Measurements from ENCODE around the gene FGF22. TPM values are rescaled to one million over a fixed set of nuclear protein-coding genes. Genes with fewer than 3 reads are reported as not detected.
"Not testable (repeated sequence)": the region's sequence is repeated elsewhere in the genome, so short reads cannot be mapped to it uniquely, and the experiment has no call there.

The FGF22 gene
- total and polyA plus RNA-seq, 2 of the 4 experiments (the other 2 are of a cell fraction): 0.14 TPM; not detected in 1

DNA sequence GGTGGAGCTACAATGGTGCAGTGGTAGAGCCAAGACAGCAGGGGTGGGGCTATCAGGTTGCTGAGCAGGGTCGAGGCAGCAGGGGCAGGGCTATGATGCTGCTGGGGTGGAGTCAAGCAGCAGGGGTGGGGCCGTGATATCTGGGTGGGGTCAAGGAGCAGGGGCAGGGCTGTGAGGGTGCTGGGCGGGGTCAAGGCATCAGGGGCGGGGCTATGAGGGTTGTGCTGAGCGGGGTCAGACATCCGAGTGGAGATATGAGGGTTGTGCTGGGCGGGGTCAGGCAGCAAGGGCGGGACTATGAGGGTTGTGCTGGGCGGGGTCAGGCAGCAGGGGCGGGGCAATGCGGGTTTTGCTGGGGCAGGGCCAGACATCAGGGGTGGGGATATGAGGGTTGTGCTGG lies 35.3 kb upstream of the FGF22 start:
- Histone ChIP-seq H3K56ac (ENCODE audit: extremely low read depth, insufficient read depth, low read length) (no peak overlapping the region), H3K4ac (ENCODE audit: low read depth, low read length) (no peak overlapping the region), H2AK5ac (ENCODE audit: low read depth, low read length) (no peak overlapping the region), H3K27ac (ENCODE audit: insufficient read depth, low read length) (no peak overlapping the region), H3K9me3 (ENCODE audit: control insufficient read depth, insufficient read depth, low read length) (peaks cover 7% of the 10 kb centered on the region; the same call in 1 of the 2 replicates), H3K4me3 (ENCODE audit: insufficient read depth, low read depth, low read length) (no peak overlapping the region), H3K4me1 (ENCODE audit: control insufficient read depth, insufficient read depth, low read length) (no peaks in the 10 kb centered on the region), H3K14ac (replicated peaks; ENCODE audit: low read depth, low read length) (no peak overlapping the region), H3K27me3 (ENCODE audit: control insufficient read depth, insufficient read depth, low read length) (no peaks in the 10 kb centered on the region), H4K91ac (ENCODE audit: insufficient read depth, low read depth, low read length) (no peak overlapping the region), H3K79me1 (ENCODE audit: low read depth in 1 of 2, low read length in 2 of 2) (no peaks in the 10 kb centered on the region), H2BK120ac (ENCODE audit: low read depth, low read length) (no peak overlapping the region), H3K9me1 (ENCODE audit: insufficient read depth, low read length) (no peaks in the 10 kb centered on the region), H4K20me1 (ENCODE audit: insufficient read depth, low read length) (no peaks in the 10 kb centered on the region; the same call in 1 of the 2 replicates), H2BK5ac (ENCODE audit: low read depth, low read length, poor library complexity, severe bottlenecking) (no peak overlapping the region), H3K9ac (ENCODE audit: low read depth, low read length) (no peak overlapping the region), H2BK20ac (ENCODE audit: low read depth, low read length) (no peak overlapping the region), H2AFZ (replicated peaks; ENCODE audit: low read length, poor library complexity) (no peak overlapping the region), H3K4me2 (ENCODE audit: low read depth, low read length) (no peak overlapping the region), H4K8ac (ENCODE audit: low read depth in 2 of 2, low read length in 2 of 2) (no peak overlapping the region), H2BK15ac (ENCODE audit: low read depth, low read length) (no peak overlapping the region), H3K36me3 (ENCODE audit: control insufficient read depth, insufficient read depth, low read length) (no peaks in the 10 kb centered on the region), H3K23ac (ENCODE audit: low read depth, low read length) (no peak overlapping the region), H4K5ac (ENCODE audit: low read depth, low read length) (no peak overlapping the region), H2AK9ac (replicated peaks; ENCODE audit: low read depth, low read length, poor library complexity) (no peak overlapping the region), H3K18ac (ENCODE audit: low read depth, low read length) (no peak overlapping the region)
- POLR2A ChIA-PET (ENCODE audit: unreplicated experiment): no interaction called here
- dilution Hi-C loops (cut with HindIII; ENCODE audit: low sequenced_read_pairs, unreplicated experiment) (no loop called here), intact Hi-C loops (cut with micrococcal nuclease) (no loop called here), in situ Hi-C loops (cut with MboI; ENCODE audit: low sequenced_read_pairs) (no loop called here)
- ATAC-seq (ENCODE audit: low read depth) (no peak), DNase-seq (no peak)
- WGBS, 2 experiments (ENCODE audit: extremely low coverage in 2 of 2, insufficient read length in 1 of 2): 80% methylated on average over 5 of the region's 11 CpGs; no CpG with 5 or more reads in 1 of the 2 experiments
- BruUV-seq (replicated peaks): no TSS peak
- CTCF ChIA-PET: no interaction called here
- TF ChIP-seq RCOR1 (IDR thresholded peaks at IDR 0.05; ENCODE audit: insufficient replicate concordance, low read length) (no peak), MAFK (IDR thresholded peaks at IDR 0.05; ENCODE audit: low read depth, low read length) (no peak), POLR2A (IDR thresholded peaks at IDR 0.05; ENCODE audit: low read depth, low read length) (no peak), RFX5 (IDR thresholded peaks at IDR 0.05; ENCODE audit: low read depth, low read length) (no peak), BHLHE40 (IDR thresholded peaks at IDR 0.05; ENCODE audit: low read depth, low read length) (no peak)

DNA sequence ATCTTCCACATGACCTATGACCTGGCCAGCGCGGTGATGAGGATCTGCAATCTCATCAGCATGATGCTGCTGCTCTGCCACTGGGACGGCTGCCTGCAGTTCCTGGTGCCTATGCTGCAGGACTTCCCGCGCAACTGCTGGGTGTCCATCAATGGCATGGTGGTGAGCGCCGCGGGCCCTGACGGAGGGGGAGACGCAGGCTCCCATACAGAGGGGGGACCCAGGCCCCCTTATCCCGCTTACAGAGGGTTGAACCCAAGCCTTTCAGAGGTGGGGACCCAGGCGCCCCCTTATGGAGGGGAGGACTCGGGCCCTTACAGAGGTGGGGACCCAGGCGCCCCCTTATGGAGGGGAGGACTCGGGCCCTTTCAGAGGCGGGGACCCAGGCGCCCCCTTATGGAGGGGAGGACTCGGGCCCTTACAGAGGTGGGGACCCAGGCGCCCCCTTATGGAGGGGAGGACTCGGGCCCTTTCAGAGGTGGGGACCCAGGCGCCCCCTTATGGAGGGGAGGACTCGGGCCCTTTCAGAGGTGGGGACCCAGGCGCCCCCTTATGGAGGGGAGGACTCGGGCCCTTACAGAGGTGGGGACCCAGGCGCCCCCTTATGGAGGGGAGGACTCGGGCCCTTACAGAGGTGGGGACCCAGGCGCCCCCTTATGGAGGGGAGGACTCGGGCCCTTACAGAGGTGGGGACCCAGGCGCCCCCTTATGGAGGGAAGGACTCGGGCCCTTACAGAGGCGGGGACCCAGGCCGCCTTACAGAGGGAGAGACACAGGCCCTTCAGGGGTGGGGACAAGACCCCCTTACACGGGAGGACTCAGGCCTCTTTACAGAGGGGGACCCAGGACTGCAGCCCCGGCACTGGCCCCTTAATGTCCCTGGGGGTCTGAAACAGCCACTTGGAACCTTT lies 34.4 kb upstream of the FGF22 start:
- H3K79me1 ChIP-seq (ENCODE audit: low read depth in 1 of 2, low read length in 2 of 2); ATAC-seq (ENCODE audit: low read depth); H3K9me1 ChIP-seq (ENCODE audit: insufficient read depth, low read length); intact Hi-C loops (cut with micrococcal nuclease); in situ Hi-C loops (cut with MboI; ENCODE audit: low sequenced_read_pairs); H2BK20ac ChIP-seq (ENCODE audit: low read depth, low read length); H3K56ac ChIP-seq (ENCODE audit: extremely low read depth, insufficient read depth, low read length); H2AK9ac ChIP-seq (replicated peaks; ENCODE audit: low read depth, low read length, poor library complexity); H3K4me3 ChIP-seq (ENCODE audit: insufficient read depth, low read depth, low read length); H2AK5ac ChIP-seq (ENCODE audit: low read depth, low read length); H2BK15ac ChIP-seq (ENCODE audit: low read depth, low read length); H3K9me3 ChIP-seq (ENCODE audit: control insufficient read depth, insufficient read depth, low read length); POLR2A ChIA-PET (ENCODE audit: unreplicated experiment); H4K91ac ChIP-seq (ENCODE audit: insufficient read depth, low read depth, low read length); H3K4me1 ChIP-seq (ENCODE audit: control insufficient read depth, insufficient read depth, low read length); DNase-seq; H3K27me3 ChIP-seq (ENCODE audit: control insufficient read depth, insufficient read depth, low read length); H3K27ac ChIP-seq (ENCODE audit: insufficient read depth, low read length); CTCF ChIA-PET; H3K14ac ChIP-seq (replicated peaks; ENCODE audit: low read depth, low read length); H3K4me2 ChIP-seq (ENCODE audit: low read depth, low read length); dilution Hi-C loops (cut with HindIII; ENCODE audit: low sequenced_read_pairs, unreplicated experiment); BruUV-seq (replicated peaks); H4K5ac ChIP-seq (ENCODE audit: low read depth, low read length); H3K4ac ChIP-seq (ENCODE audit: low read depth, low read length); H2AFZ ChIP-seq (replicated peaks; ENCODE audit: low read length, poor library complexity); H3K23ac ChIP-seq (ENCODE audit: low read depth, low read length); H2BK5ac ChIP-seq (ENCODE audit: low read depth, low read length, poor library complexity, severe bottlenecking); H2BK120ac ChIP-seq (ENCODE audit: low read depth, low read length); H3K18ac ChIP-seq (ENCODE audit: low read depth, low read length); H3K9ac ChIP-seq (ENCODE audit: low read depth, low read length); H4K8ac ChIP-seq (ENCODE audit: low read depth in 2 of 2, low read length in 2 of 2); H4K20me1 ChIP-seq (ENCODE audit: insufficient read depth, low read length); H3K36me3 ChIP-seq (ENCODE audit: control insufficient read depth, insufficient read depth, low read length): not testable (repeated sequence)
- 74% methylated on average over 5 of the region's 34 CpGs; no CpG with 5 or more reads in 1 of the 2 experiments for WGBS, 2 experiments (ENCODE audit: extremely low coverage in 2 of 2, insufficient read length in 1 of 2)

Measured in IMR-90 (cell line).